Spleen (tissue), 7 donors: ENCODE results near the gene CACNA1H.

Experiments used
- POLR2AphosphoS5 ChIP-seq, 3 donors: sonication (generic); formaldehyde crosslinking; IDR thresholded peaks; one replicate each; pipeline ENCODE4 v1.5.1; 2017; ENCODE audit warnings: antibody characterized with exemption in 3 of 3
- TF ChIP-seq, protein P1 (sequence below), 11 experiments: fragments of 200-600 bp in 7 of 11; fragments of 450-650 bp in 4 of 11; sonication (generic) in 4 of 11; IDR thresholded peaks in 8 of 11; conservative IDR thresholded peaks in 3 of 11; 1 replicate in 7 of 11; 2 replicates in 4 of 11; pipeline versions ENCODE4 v1.4.0 to v1.8.0; 2016 to 2021; ENCODE audit warnings: antibody characterized with exemption in 11 of 11, inconsistent platforms in 4 of 11, mild to moderate bottlenecking in 1 of 11
- donor health status: DM: no; HTN: no; CAD: no; lungs with moderate emphysema.
- donor health status: DM: no; HTN: no; CAD: no.
- donor health status: DM: no; HTN: no; CAD: no.

DNA sequence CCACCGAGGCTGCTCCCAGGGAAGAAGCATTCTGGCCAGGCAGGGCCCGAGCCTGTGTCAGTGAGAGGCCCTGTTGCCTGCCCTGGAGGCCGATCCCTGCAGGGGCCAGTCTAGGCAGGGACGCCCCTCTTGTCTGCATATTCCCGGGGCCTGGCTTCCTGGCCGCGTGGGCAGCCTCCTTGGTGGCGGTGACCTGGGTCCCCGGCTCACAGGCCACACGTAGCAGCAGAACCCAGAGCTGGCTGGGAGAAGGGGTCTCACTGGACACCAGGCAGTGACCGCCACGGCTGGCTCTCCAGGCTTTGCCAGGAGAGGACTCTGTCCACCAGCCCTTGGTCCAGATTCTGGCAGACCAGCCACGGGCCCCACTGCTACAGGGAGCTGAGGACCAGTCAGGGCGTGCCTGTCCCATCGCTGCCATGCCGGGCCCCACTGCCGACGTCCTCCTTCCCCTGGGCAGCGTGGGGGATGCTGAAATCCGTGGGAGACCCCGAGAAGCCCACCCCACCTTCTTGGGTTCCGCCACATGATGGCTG is 3.7 kb upstream of the CACNA1H start:
- TF ChIP-seq, protein P1, sequence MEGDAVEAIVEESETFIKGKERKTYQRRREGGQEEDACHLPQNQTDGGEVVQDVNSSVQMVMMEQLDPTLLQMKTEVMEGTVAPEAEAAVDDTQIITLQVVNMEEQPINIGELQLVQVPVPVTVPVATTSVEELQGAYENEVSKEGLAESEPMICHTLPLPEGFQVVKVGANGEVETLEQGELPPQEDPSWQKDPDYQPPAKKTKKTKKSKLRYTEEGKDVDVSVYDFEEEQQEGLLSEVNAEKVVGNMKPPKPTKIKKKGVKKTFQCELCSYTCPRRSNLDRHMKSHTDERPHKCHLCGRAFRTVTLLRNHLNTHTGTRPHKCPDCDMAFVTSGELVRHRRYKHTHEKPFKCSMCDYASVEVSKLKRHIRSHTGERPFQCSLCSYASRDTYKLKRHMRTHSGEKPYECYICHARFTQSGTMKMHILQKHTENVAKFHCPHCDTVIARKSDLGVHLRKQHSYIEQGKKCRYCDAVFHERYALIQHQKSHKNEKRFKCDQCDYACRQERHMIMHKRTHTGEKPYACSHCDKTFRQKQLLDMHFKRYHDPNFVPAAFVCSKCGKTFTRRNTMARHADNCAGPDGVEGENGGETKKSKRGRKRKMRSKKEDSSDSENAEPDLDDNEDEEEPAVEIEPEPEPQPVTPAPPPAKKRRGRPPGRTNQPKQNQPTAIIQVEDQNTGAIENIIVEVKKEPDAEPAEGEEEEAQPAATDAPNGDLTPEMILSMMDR (IDR thresholded peaks at IDR 0.05 in 8 of 11, conservative IDR thresholded peaks at IDR 0.05 in 3 of 11): no peak
- no peak for TF ChIP-seq POLR2AphosphoS5 (IDR thresholded peaks at IDR 0.05)
